HG03571 (cell line): ENCODE data around the gene LIPH.
"Not testable (repeated sequence)": the region's sequence is repeated elsewhere in the genome, so short reads cannot be mapped to it uniquely, and the experiment has no call there.

Source experiments
- ATAC-seq: cut with Tn5 transposase; IDR thresholded peaks from one replicate; pipeline ENCODE4 v1.9.1; 2021; ENCODE audit not compliant: unreplicated experiment

LIPH gene

DNA sequence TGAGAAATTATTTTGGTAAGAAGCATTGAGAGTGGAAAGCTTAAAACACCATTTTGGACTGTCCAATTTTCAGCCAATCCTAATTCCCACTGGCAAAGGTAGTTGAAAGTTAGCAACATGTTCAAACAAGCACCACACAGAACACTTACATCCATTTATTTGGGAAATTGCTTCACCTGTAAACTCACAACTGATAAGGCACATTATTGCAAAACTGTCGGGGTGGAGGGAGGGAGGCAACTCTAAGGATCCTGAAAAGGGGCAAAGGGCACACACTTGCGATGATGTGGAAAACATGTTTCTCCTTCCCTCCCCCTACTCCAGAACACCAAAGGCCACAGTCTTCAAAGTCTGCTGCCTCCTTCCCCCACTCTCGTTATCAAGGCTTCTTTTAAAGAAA lies 62.9 kb downstream of the LIPH start:
- ATAC-seq, result no peak

DNA sequence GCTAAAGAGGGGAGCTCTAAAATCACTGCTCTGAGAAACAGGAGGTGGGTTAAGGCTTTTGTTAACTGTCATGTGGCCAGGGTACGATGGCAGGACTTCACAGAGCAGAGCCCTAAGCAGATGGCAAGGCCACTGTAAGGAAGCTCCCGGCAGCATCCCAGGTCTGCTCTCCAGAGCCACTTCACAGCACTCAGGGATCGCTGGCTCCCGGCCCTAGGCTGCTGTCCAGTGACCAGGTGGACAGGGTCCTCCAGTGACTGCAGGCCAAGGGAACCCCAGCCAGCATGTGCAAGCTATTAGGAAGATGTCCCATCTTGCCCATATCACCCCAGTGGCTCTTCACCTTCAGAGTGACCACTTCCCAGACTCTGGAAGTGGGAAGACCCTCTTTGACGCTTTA lies 63.9 kb downstream of the LIPH start:
- ATAC-seq, result no peak

DNA sequence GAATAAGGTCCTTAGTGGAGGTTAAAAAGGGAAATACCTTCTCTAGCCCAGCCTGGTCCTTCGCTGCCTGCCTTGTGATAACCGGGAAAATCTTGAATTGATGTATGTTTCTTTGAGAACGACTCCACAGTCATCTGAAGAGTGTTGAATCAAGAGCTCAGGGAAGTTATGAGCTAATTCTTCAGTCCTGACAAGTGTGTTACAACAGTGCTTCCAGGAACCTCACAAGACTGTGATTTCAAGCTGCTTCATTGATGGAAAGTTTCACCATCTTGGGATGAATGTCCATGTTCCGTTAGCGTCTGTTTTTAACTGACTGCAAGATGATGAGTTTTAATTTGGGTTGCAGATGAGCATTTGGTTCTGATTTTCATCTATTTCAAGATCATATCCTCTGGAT lies 66.0 kb downstream of the LIPH start:
- no peak for ATAC-seq

DNA sequence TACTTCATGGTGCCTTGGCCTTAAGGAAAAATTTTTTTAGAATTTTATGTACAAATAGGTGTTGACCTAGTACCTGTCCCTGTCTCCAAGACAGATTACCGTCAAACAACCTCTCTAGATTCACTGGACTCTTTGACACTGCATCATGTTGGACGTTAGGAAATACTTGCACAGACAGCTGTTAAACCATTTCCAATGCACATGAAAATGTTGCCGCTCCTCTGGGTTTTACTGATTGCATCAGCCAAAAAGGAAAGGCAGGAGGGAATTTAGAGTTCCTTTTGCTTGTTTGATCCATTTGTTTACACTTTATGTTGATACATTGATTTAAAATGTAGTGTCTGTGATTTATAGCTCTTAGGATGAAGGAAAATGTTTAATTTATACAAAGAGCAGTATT lies 68.1 kb downstream of the LIPH start:
- no peak for ATAC-seq

DNA sequence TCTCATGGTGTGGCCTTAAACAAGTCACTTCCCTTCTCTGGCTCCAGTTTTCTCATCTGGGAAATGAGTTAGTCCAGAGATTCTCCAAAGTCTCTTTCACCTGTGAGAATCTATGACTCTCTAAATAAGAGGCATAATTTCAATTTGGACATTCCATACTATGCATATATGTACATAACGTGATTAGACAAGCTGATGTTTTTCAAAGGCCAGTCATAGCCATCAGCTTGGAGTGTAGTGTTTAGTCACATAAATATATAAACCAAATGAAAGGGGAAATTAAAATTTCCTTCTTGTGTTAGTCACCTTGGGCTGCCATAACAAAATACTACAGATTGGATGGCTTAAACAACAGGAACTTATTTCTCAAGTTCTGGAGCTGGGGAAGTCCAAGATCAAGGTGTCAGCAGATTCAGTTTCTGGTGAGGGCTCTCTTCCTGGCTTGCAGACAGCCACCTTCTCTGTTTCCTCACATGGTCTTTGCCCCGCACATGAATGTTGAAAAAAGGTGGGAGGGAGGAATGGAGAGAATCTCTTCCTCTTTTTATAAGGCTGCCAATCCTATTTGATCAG lies 72.9 kb downstream of the LIPH start:
- ATAC-seq, result no peak

DNA sequence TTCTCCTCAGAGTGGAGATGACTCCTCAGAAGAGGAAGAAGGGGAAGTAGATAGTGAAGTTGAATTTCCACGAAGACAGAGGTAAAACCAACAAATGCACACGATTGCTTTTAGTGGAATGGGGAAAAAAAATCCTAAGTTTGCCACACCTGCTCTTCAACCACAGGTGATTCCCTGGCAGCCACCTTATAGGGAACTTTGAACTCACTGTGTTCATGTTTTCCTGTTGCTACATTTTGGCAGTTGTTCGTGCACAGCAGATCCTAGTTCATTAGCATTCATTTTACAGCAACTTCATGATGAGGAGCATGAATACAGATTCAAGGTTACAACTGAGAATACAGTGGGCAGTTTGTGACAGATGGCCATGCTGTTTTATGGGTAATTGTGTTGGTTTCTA lies 75.1 kb downstream of the LIPH start:
- no peak for ATAC-seq

DNA sequence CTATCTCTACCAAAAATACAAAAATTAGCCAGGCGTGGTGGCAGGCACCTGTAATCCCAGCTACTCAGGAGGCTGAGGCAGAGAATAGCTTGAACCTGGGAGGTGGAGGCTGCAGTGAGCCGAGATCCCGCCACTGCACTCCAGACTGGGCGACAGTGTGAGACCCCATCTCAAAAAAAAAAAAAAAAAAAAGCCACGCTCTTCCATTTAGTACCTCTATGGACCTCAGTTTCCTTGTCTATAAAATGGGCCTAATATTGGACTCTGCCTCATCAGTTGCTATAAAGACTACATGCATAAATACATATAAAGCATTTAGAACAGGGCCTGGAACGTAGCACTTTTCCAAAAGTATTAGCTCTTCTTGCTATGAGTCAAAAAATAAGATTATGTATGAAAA lies 77.5 kb downstream of the LIPH start:
- ATAC-seq, result not testable (repeated sequence)

DNA sequence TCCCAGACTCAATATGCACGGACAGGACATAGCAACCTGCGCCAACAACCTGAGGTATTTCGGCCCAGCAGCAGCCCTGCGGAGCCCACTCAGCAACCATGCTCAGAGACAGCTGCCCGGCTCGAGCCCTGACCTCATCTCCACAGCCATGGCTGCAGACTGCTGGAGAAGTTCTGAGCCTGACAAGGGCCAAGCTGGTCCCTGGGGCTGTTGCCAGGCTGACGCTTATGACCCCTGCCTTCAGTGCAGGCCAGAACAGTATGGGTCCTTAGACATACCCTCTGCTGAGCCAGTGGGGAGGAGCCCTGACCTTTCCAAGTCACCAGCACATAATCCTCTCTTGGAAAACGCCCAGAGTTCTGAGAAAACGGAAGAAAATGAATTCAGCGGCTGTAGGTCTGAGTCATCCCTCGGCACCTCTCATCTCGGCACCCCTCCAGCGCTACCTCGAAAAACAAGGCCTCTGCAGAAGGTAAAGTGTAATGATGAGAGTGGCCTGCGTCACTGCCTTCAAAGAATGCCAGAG lies 79.0 kb downstream of the LIPH start:
- ATAC-seq, result no peak

DNA sequence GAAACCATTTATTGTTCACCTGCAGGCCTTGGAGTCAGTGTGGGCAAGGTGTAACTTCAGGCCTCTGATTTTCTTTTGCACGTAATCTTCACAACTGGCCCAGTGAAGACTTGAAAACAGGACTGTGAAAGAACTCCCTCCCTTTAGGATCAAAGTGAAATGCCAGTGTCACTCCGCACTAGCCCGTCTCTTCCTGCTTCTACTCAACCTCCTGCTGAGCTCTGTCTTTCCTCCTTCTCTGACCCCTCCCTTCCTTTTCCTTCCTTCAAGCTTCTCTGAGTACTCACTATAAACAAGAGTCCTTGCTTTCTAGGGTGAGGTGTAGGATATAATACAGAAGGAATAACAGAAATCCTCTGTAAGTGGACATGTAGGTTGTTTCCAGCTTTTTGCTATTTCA lies 82.1 kb downstream of the LIPH start:
- no peak for ATAC-seq

DNA sequence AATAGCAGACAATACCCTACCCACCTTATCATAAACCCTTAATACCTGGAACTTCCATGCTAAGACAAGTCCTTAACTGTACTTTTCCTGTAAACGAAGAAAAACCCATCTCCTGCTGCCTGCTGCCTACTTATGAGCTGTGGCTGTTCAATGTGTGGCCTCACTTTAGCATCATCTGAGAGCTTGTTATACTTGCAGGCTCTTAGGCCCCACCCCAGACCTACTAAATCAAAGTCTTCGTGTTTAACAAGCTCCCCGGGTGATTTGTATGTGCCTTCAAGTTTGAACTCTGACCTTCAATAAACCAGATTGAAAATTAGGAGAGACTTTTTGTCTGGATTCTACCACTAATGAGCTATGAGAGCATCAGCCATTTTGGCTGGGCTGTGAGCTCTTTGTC lies 82.8 kb downstream of the LIPH start:
- no peak for ATAC-seq

DNA sequence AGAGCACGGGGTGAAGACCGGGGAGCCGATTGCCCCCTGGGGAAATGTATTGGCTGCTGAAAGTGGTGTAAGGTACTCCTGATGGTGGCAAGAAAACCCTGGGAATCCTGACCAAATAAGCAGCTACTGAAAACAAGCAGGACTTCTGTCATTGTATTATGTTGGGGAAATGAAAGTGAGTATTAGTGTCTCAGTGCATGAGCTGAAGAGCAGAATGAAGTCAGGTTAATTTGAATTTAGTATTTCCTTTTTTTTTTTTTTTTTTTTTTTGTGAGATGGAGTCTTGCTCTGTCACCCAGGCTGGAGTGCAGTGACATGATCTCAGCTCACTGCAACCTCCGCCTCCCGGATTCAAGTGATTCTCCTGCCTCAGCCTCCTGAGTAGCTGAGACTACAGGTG lies 86.3 kb downstream of the LIPH start:
- not testable (repeated sequence) for ATAC-seq

DNA sequence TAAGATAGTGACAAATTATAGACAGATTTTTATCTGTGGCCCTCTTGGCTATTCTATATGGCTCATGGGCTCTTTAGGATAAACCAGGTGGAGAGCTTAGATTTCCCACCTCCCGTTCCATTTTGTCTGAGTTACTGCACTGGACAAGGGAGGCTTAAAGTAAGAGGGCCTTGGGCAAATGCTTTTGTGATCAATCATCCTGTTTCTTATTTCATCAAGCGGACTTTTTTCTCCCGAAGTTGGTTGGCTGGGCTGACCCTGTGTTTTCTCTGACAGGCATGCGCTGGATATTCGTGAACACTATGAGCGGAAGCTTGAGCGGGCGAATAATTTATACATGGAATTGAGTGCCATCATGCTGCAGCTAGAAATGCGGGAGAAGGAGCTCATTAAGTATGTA lies 86.9 kb downstream of the LIPH start:
- ATAC-seq, result no peak

DNA sequence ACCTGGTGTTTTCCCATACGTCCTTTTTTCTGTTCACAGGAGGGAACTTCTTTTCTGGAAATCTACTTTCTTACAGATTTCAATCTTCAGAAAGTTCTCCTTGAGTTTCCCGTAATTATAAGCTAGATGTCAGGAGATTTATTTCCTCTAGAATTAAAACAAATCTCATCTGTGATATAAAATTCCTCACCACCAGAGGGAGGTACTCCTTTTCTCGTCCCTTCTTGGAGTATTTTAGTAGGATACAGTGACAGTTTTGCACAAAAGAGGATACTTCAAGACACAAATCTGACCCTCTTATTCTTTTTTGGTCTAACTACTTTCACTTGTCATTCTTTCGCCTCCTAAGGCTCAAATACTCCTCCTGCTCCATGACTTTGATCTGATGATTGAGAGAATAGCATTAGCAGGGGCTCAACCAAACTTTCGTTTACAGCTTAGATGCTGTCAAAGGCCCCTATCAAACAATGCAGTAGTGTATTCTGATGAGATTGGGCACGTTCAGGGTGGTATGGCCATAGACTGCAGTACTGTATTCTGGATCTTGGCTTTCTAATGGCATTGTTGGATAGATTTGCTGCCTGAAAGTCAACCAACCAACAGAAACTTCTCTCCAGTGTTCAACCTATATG lies 91.6 kb downstream of the LIPH start:
- ATAC-seq, result no peak

DNA sequence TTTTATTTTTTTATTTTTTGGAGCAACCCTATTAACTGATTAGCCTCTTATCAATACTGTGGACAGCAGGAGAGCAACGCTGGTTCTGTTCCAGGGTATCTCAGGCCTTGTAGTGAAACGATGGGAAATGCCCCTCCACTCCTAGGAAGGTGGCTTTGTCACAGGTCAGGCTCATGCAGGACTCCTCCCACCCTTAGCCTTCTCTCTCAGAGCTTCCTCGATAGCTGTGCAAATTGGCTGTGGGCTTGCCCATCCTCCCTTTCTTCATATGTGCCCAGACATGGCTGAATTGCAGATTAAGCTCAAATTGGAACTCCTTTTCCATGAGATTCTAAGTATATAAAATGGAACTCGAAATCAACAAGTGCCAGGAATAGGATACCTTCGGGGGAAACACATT lies 92.1 kb downstream of the LIPH start:
- ATAC-seq, result no peak

DNA sequence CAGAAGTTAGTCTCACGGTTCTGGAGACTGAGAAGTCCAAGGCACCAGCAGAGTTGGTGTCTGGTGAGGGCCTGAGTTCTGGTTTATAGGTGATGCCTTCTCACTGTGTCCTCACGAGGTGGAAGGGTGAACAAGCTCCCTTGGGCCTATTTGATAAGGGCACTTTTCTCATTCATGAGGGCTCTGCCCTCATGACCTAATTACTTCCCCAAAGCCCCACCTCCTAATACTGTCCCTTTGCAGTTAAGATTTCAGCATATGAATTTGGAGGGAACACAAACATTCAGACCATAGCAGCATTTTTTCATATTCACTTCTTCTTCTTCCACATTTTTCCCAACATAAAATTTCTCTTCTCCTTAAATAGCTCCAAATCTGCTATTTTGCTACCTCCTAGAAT lies 95.0 kb downstream of the LIPH start:
- ATAC-seq, result no peak
